SH-SY5Y (cell line): ENCODE results near the gene SLC25A42.

Source experiments
- GATA2 ChIP-seq: IDR thresholded peaks from 2 replicates; pipeline ENCODE4 v1.6.1; 2011; ENCODE audit warnings: mild to moderate bottlenecking, low read depth, low read length
- GATA3 ChIP-seq: IDR thresholded peaks from 2 replicates; pipeline ENCODE4 v1.6.1; 2011; ENCODE audit warnings: low read depth, mild to moderate bottlenecking, low read length, moderate library complexity

DNA sequence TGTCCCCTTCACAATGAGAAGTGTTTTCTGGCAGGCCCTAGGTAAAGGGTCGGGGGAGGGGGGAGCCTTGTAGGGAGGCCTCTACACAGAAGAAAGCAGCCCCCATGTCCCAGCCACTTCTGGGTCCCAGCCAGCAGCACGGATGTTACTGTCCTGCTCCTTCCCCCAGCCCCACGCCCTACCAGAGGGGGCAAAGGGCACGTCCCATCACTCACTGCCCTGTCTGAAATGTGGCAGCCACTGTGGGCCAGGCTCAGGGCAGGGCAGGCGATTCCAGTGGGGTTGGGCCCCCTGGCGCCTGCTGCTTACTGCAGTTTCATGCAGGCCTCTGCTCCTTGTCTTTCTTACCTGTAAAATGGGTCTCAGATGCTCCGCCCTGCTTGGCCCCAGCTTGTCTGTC lies 6.1 kb upstream of the SLC25A42 start:
- TF ChIP-seq GATA2: no peak
- no peak for TF ChIP-seq GATA3
